Smooth muscle cell (in vitro differentiated cells): ENCODE measurements around the gene FAM20C. TPM values are rescaled to one million over a fixed set of nuclear protein-coding genes. Genes with fewer than 3 reads are reported as not detected.

ENCODE experiments used
- DNase-seq: peaks from one replicate; lab custom pipeline; 2025; ENCODE audit not compliant: unreplicated experiment; lab: John Stamatoyannopoulos, UW
- H2AFZ ChIP-seq: fragments of 200-600 bp; sonication (generic); 2 replicates; pipeline ENCODE4 v1.6.0; 2016; ENCODE audit warnings: antibody characterized with exemption, low read depth, mild to moderate bottlenecking
- H3F3A ChIP-seq: fragments of 200-600 bp; sonication (generic); 2 replicates; pipeline ENCODE4 v1.6.0; 2017; ENCODE audit warnings: antibody characterized with exemption, low read depth
- H3K27ac ChIP-seq: fragments of 200-600 bp; sonication (generic); 2 replicates; pipeline ENCODE4 v1.5.1; 2016; ENCODE audit warnings: low read depth, mild to moderate bottlenecking
- H3K27me3 ChIP-seq: fragments of 200-600 bp; sonication (generic); 2 replicates; pipeline ENCODE4 v1.6.1; 2016; ENCODE audit warnings: low read depth, mild to moderate bottlenecking
- H3K36me3 ChIP-seq: fragments of 200-600 bp; sonication (generic); 2 replicates; pipeline ENCODE4 v1.5.1; 2016; ENCODE audit warnings: low read depth
- H3K4me1 ChIP-seq: fragments of 200-600 bp; sonication (generic); 2 replicates; pipeline ENCODE4 v1.5.1; 2016; ENCODE audit warnings: low read depth
- H3K4me2 ChIP-seq: fragments of 200-600 bp; sonication (generic); 2 replicates; pipeline ENCODE4 v1.6.0; 2016; ENCODE audit warnings: mild to moderate bottlenecking
- H3K4me3 ChIP-seq: fragments of 200-600 bp; sonication (generic); 2 replicates; pipeline ENCODE4 v1.5.1; 2016; ENCODE audit warnings: mild to moderate bottlenecking
- H3K79me2 ChIP-seq: fragments of 200-600 bp; sonication (generic); 2 replicates; pipeline ENCODE4 v1.6.0; 2016; ENCODE audit warnings: low read depth, mild to moderate bottlenecking
- H3K9ac ChIP-seq: fragments of 200-600 bp; sonication (generic); 2 replicates; pipeline ENCODE4 v1.6.0; 2016; ENCODE audit warnings: low read depth
- H3K9me3 ChIP-seq: fragments of 200-600 bp; sonication (generic); replicated peaks from 2 replicates; pipeline ENCODE4 v1.5.1; 2016; ENCODE audit warnings: low read depth
- H4K20me1 ChIP-seq: fragments of 200-600 bp; sonication (generic); 2 replicates; pipeline ENCODE4 v1.6.0; 2016; ENCODE audit warnings: low read depth
- CTCF ChIP-seq: fragments of 200-600 bp; sonication (generic); IDR thresholded peaks from 2 replicates; pipeline ENCODE4 v1.5.1; 2017; ENCODE audit warnings: borderline replicate concordance, mild to moderate bottlenecking, antibody characterized with exemption; ENCODE audit not compliant: insufficient read depth, poor library complexity, severe bottlenecking
- WGBS: methylation state at CpG from one replicate; pipeline ENCODE4 v1.1.7; 2016; ENCODE audit warnings: low lambda C conversion rate; 5-methylcytosine and 5-hydroxymethylcytosine counted together
- polyA plus RNA-seq: library from polyadenylated mRNA; unstranded; fragments of >200 nt; fragmentation: Nextera tagmentation; extraction: Ambion mirVana; gene quantifications from 2 replicates; pipeline ENCODE4 v1.2.1, GENCODE V29; 2016
- total RNA-seq: library from RNA; depleted of rRNA; stranded (reverse); fragments of >200 nt; gene quantifications from 2 replicates; pipeline ENCODE4 v1.2.3, GENCODE V29; 2014

Gene FAM20C
- total and polyA plus RNA-seq, 2 experiments from 2014 or later: 5.6 to 6.2 TPM

- Histone ChIP-seq H3F3A (no peaks in the 10 kb centered on the region), H4K20me1 (no peaks in the 10 kb centered on the region), H3K27ac (no peak overlapping the region), H3K27me3 (no peaks in the 10 kb centered on the region), H3K4me1 (no peaks in the 10 kb centered on the region), H3K4me3 (no peak overlapping the region), H3K36me3 (no peaks in the 10 kb centered on the region), H3K9ac (no peak overlapping the region), H3K79me2 (no peaks in the 10 kb centered on the region), H2AFZ (no peak overlapping the region), H3K4me2 (no peak overlapping the region), H3K9me3 (no peaks in the 10 kb centered on the region)
- 92% methylated on average over 34 of the region's 34 CpGs for WGBS
- no peak for TF ChIP-seq CTCF
- DNase-seq: no peak
Measured at GRCh38 chr7:163971-164881, 28.1 kb upstream of the FAM20C start.

GRCh38 chr7:164882-165660 lies 27.3 kb upstream of the FAM20C start:
- Histone ChIP-seq H3K9me3 (no peaks in the 10 kb centered on the region), H3K9ac (no peak overlapping the region), H3F3A (no peaks in the 10 kb centered on the region), H3K27me3 (no peaks in the 10 kb centered on the region), H3K4me3 (no peak overlapping the region), H3K4me1 (no peaks in the 10 kb centered on the region), H3K4me2 (no peak overlapping the region), H4K20me1 (no peaks in the 10 kb centered on the region), H3K27ac (no peak overlapping the region), H2AFZ (no peak overlapping the region), H3K79me2 (no peaks in the 10 kb centered on the region), H3K36me3 (no peaks in the 10 kb centered on the region)
- 79% methylated on average over 11 of the region's 13 CpGs for WGBS
- no peak for TF ChIP-seq CTCF
- no peak for DNase-seq

GRCh38 chr7:165661-166337 lies 26.6 kb upstream of the FAM20C start:
- Histone ChIP-seq H3K9me3 (no peaks in the 10 kb centered on the region), H3K36me3 (no peaks in the 10 kb centered on the region), H4K20me1 (no peaks in the 10 kb centered on the region), H3F3A (no peaks in the 10 kb centered on the region), H3K27me3 (no peaks in the 10 kb centered on the region), H3K4me3 (no peak overlapping the region), H3K9ac (no peak overlapping the region), H3K4me1 (no peaks in the 10 kb centered on the region), H3K79me2 (no peaks in the 10 kb centered on the region), H3K4me2 (no peak overlapping the region), H3K27ac (no peak overlapping the region), H2AFZ (no peak overlapping the region)
- no peak for DNase-seq
- no peak for TF ChIP-seq CTCF
- 20% methylated on average over 10 of the region's 10 CpGs for WGBS
